ENCODE results near the gene ZNF570. TPM values are rescaled to one million over a fixed set of nuclear protein-coding genes. Genes with fewer than 3 reads are reported as not detected.

The ZNF570 gene
- total and polyA plus RNA-seq, 2 of the 13 experiments (the other 11 are each of a cell fraction or from before 2014, with no cell fraction given): 1.0 to 4.4 TPM

DNA sequence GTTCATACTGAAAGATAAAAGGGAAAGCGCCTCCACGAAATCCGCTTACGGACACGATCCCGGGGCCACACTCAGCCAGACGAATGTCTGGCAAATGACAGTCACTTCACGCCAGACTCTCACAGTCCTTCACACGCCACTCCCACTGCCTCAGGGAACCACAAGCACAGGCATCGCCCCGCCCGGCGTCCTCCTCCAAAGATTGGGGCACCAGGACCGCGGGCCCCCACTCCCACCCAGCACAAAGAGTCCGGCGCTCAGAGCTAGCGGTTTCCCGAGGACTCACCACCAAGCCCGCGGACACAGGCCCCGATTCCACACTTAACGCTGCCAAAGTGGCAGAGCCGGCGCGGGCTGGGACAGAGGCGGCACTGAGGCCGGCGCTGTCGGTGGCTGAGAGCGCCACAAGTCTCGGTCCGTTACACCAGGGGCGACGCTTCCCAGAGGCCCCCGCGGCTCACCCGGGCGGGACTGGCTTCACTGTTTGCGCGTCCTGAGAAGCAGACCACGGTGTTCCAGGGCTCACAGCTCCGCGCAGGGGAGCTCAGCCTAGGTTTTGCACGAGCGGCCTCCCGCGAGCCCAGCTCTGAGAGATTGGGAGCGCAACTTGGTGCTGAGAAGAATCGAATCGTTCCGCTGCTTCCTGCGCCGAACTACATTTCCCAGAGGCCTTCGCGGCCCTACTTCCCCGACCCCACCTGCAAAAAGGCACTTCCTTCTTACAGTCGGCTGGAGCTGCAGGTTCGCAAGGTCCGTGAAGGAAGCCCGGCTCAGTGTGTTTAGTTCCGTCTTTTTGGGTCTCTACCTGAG, 2.2 kb upstream of the ZNF570 start, which contains the start of gene ZNF569 (continued):
- TF ChIP-seq, protein P1, sequence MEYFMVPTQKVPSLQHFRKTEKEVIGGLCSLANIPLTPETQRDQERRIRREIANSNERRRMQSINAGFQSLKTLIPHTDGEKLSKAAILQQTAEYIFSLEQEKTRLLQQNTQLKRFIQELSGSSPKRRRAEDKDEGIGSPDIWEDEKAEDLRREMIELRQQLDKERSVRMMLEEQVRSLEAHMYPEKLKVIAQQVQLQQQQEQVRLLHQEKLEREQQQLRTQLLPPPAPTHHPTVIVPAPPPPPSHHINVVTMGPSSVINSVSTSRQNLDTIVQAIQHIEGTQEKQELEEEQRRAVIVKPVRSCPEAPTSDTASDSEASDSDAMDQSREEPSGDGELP (IDR thresholded peaks at IDR 0.05; ENCODE audit: borderline replicate concordance, low read depth): no peak; the same call in 1 of the 2 replicates
- TF ChIP-seq, protein P2, sequence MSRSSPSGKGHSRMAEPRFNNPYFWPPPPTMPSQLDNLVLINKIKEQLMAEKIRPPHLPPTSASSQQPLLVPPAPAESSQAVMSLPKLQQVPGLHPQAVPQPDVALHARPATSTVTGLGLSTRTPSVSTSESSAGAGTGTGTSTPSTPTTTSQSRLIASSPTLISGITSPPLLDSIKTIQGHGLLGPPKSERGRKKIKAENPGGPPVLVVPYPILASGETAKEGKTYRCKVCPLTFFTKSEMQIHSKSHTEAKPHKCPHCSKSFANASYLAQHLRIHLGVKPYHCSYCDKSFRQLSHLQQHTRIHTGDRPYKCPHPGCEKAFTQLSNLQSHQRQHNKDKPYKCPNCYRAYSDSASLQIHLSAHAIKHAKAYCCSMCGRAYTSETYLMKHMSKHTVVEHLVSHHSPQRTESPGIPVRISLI (CRISPR knock-in tag; IDR thresholded peaks at IDR 0.05; ENCODE audit: borderline replicate concordance): peak; percentile 60; the same call in 1 of the 2 replicates
- TF ChIP-seq, protein P3, sequence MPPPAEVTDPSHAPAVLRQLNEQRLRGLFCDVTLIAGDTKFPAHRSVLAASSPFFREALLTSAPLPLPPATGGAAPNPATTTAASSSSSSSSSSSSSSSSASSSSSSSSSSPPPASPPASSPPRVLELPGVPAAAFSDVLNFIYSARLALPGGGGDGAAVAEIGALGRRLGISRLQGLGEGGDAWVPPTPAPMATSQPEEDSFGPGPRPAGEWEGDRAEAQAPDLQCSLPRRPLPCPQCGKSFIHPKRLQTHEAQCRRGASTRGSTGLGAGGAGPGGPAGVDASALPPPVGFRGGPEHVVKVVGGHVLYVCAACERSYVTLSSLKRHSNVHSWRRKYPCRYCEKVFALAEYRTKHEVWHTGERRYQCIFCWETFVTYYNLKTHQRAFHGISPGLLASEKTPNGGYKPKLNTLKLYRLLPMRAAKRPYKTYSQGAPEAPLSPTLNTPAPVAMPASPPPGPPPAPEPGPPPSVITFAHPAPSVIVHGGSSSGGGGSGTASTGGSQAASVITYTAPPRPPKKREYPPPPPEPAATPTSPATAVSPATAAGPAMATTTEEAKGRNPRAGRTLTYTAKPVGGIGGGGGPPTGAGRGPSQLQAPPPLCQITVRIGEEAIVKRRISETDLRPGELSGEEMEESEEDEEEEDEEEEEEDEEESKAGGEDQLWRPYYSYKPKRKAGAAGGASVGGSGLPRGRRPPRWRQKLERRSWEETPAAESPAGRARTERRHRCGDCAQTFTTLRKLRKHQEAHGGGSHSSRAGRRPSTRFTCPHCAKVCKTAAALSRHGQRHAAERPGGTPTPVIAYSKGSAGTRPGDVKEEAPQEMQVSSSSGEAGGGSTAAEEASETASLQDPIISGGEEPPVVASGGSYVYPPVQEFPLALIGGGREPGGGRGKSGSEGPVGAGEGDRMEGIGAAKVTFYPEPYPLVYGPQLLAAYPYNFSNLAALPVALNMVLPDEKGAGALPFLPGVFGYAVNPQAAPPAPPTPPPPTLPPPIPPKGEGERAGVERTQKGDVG (CRISPR knock-in tag; IDR thresholded peaks at IDR 0.05; ENCODE audit: borderline replicate concordance): no peak
- TF ChIP-seq TMF1 (CRISPR knock-in tag; IDR thresholded peaks at IDR 0.05; ENCODE audit: low read depth) (no peak), FLYWCH1 (CRISPR knock-in tag; IDR thresholded peaks at IDR 0.05) (no peak), ETS1 (CRISPR knock-in tag; IDR thresholded peaks at IDR 0.05) (no peak), ZNF251 (CRISPR knock-in tag; IDR thresholded peaks at IDR 0.05) (no peak), GPN1 (CRISPR knock-in tag; IDR thresholded peaks at IDR 0.05; ENCODE audit: borderline replicate concordance) (0 out of 2 replicates have a peak, but pooled peaks have one; percentile 29), REL (CRISPR knock-in tag; conservative IDR thresholded peaks at IDR 0.05) (0 out of 2 replicates have a peak, but pooled peaks have one; percentile 59), ZNF687 (CRISPR knock-in tag; IDR thresholded peaks at IDR 0.05) (peak; percentile 85), HCFC1 (IDR thresholded peaks at IDR 0.05; ENCODE audit: low read depth, low read length) (peak; percentile 97), TEAD3 (CRISPR knock-in tag; optimal IDR thresholded peaks at IDR 0.05; ENCODE audit: borderline replicate concordance) (peak; percentile 54)
- TF ChIP-seq, protein P4, sequence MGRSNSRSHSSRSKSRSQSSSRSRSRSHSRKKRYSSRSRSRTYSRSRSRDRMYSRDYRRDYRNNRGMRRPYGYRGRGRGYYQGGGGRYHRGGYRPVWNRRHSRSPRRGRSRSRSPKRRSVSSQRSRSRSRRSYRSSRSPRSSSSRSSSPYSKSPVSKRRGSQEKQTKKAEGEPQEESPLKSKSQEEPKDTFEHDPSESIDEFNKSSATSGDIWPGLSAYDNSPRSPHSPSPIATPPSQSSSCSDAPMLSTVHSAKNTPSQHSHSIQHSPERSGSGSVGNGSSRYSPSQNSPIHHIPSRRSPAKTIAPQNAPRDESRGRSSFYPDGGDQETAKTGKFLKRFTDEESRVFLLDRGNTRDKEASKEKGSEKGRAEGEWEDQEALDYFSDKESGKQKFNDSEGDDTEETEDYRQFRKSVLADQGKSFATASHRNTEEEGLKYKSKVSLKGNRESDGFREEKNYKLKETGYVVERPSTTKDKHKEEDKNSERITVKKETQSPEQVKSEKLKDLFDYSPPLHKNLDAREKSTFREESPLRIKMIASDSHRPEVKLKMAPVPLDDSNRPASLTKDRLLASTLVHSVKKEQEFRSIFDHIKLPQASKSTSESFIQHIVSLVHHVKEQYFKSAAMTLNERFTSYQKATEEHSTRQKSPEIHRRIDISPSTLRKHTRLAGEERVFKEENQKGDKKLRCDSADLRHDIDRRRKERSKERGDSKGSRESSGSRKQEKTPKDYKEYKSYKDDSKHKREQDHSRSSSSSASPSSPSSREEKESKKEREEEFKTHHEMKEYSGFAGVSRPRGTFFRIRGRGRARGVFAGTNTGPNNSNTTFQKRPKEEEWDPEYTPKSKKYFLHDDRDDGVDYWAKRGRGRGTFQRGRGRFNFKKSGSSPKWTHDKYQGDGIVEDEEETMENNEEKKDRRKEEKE (IDR thresholded peaks at IDR 0.05): no peak
